22Rv1 (cell line): ENCODE data around the gene PPARG.

Experiments
- H3K27ac ChIP-seq: fragments of 450-650 bp; 2 replicates; pipeline ENCODE4 v1.5.1; 2017
- CTCF ChIP-seq: fragments of 450-650 bp; IDR thresholded peaks from 2 replicates; pipeline ENCODE4 v1.5.1; 2017; ENCODE audit warnings: mild to moderate bottlenecking
- ZFX ChIP-seq: fragments of 450-650 bp; IDR thresholded peaks from 2 replicates; pipeline ENCODE4 v1.6.1; 2017; ENCODE audit warnings: antibody characterized with exemption, borderline replicate concordance

The PPARG gene

GRCh38 chr3:12288182-12289129 is at the start of gene PPARG:
TSS of gene PPARG (plus strand) at chr3:12289070. CDS start at chr3:12379712, 90,642 bp downstream.
- H3K27ac ChIP-seq, result no peak within 1 kb of the TSS
- no peak for TF ChIP-seq ZFX
- TF ChIP-seq CTCF, result no peak

- no peak overlapping the region for H3K27ac ChIP-seq
Observed at GRCh38 chr3:12239301-12239700, 49.6 kb upstream of the PPARG start.

DNA sequence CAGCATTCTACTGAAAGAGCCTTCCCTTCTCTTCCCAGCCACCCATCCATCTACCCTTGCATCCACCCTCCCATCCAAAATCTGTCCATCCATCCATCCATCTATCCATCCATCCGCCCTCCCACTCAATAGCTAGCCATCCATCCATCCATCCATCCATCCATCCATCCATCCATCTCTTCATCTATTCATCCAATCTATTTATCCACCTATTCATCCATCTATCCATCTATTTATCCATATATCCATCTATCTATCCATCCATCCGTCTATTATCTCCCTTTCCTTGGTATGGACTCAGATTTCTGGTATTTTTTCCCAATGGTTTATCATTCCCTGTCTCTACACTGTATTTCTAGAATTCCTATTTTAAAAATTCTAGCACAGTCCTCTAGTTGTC is 46.1 kb upstream of the PPARG start:
- no peak overlapping the region for H3K27ac ChIP-seq
- TF ChIP-seq ZFX (no peak), CTCF (no peak)

More at GRCh38 chr3:12239301-12239700, 49.6 kb upstream of the PPARG start:
- no peak for TF ChIP-seq CTCF
- no peak for TF ChIP-seq ZFX

GRCh38 chr3:12246497-12247163 is 42.2 kb upstream of the PPARG start:
- no peak overlapping the region for H3K27ac ChIP-seq
- TF ChIP-seq ZFX, result no peak
- no peak for TF ChIP-seq CTCF

- no peak for TF ChIP-seq ZFX
- TF ChIP-seq CTCF, result no peak
- H3K27ac ChIP-seq, result no peak overlapping the region
Observed at GRCh38 chr3:12247411-12247810, 41.5 kb upstream of the PPARG start.

DNA sequence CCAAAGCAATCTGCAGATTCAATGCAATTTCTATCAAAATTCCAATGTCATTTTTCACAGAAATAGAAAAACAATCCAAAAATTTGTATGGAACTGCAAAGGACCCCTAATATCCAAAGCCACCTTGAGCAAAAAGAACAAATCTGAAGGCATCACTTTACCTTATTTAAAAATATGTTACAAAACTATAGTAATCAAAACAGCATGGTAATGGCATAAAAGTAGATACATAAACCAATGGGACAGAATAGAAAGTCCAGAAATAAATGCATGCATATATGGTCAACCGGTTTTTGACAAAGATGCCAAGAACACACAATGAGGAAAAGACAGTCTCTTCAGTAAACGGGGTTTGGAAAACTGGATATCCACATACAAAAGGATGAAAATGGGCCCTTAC is 39.4 kb upstream of the PPARG start:
- TF ChIP-seq ZFX, result no peak
- TF ChIP-seq CTCF, result no peak

GRCh38 chr3:12252889-12253288 is 36.0 kb upstream of the PPARG start:
- TF ChIP-seq CTCF, result no peak
- TF ChIP-seq ZFX, result no peak
- H3K27ac ChIP-seq, result no peak overlapping the region

More for the DNA sequence above, 39.4 kb upstream of the PPARG start:
- no peak overlapping the region for H3K27ac ChIP-seq
